ENCODE measurements around the gene ITPK1. TPM values are rescaled to one million over a fixed set of nuclear protein-coding genes. Genes with fewer than 3 reads are reported as not detected.

The ITPK1 gene
- total and polyA plus RNA-seq, 2 donors (not counting 3 experiments of a cell fraction or from before 2014, with no cell fraction given) = 39.6 to 51.8 TPM

DNA sequence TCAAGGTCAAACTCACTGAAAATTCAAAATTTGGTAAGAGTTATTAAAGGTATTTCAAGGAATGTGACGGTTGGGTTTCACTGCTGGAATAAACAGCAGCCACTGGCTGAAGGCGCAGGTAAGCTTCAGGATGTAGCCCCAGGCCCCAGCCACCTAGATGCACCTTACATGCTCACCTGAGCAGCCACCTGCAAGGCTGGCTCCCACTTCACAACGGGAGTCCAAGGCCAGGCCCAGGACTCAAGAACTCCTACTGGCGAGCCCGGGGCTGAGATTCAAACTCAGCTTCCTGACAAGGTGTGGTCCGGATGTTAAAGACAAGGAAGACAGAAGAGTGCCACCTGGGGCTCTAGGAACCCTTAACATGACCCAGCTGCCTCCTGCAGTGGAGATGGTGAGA, 78.4 kb downstream of the ITPK1 start:
- H3K4me3 ChIP-seq (replicated peaks in 1 of 3; ENCODE audit: insufficient read depth in 1 of 3, low read depth in 1 of 3, low read length in 3 of 3) = no peak overlapping the region
- dilution Hi-C loops (cut with MboI; ENCODE audit: extremely low pct_ligation_motif_present, low sequenced_read_pairs) (no loop called here), intact Hi-C loops (cut with micrococcal nuclease) (no loop called here)
- no peaks in the 10 kb centered on the region for H3K9me3 ChIP-seq (replicated peaks; ENCODE audit: control insufficient read depth, insufficient read depth, low read length)
- no peak overlapping the region for H2AFZ ChIP-seq (ENCODE audit: low read depth, low read length)
- TF ChIP-seq FOS (IDR thresholded peaks at IDR 0.05; ENCODE audit: borderline replicate concordance, insufficient read depth, low read length) = no peak
- TF ChIP-seq MYC (IDR thresholded peaks at IDR 0.05; ENCODE audit: low read depth, low read length) = no peak
- TF ChIP-seq, protein P1, sequence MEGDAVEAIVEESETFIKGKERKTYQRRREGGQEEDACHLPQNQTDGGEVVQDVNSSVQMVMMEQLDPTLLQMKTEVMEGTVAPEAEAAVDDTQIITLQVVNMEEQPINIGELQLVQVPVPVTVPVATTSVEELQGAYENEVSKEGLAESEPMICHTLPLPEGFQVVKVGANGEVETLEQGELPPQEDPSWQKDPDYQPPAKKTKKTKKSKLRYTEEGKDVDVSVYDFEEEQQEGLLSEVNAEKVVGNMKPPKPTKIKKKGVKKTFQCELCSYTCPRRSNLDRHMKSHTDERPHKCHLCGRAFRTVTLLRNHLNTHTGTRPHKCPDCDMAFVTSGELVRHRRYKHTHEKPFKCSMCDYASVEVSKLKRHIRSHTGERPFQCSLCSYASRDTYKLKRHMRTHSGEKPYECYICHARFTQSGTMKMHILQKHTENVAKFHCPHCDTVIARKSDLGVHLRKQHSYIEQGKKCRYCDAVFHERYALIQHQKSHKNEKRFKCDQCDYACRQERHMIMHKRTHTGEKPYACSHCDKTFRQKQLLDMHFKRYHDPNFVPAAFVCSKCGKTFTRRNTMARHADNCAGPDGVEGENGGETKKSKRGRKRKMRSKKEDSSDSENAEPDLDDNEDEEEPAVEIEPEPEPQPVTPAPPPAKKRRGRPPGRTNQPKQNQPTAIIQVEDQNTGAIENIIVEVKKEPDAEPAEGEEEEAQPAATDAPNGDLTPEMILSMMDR (IDR thresholded peaks at IDR 0.05; ENCODE audit: extremely low read depth in 1 of 2, insufficient read depth in 1 of 2, low read depth in 1 of 2, low read length in 2 of 2) = no peak
- TF ChIP-seq JUN (IDR thresholded peaks at IDR 0.05; ENCODE audit: borderline replicate concordance, insufficient read depth, insufficient read length, low read depth) = no peak
- no peak for TF ChIP-seq EZH2 (IDR thresholded peaks at IDR 0.05; ENCODE audit: borderline replicate concordance, low read depth, low read length, severe bottlenecking)
- TF ChIP-seq POLR2AphosphoS5 (IDR thresholded peaks at IDR 0.05; ENCODE audit: insufficient read depth, low read depth, low read length) = no peak
- TF ChIP-seq POLR2A (IDR thresholded peaks at IDR 0.05; ENCODE audit: low read depth, low read length) = no peak
- no peak for TF ChIP-seq GATA2 (IDR thresholded peaks at IDR 0.05; ENCODE audit: insufficient read depth, insufficient read length, low read depth, low read length)
- TF ChIP-seq, protein P2, sequence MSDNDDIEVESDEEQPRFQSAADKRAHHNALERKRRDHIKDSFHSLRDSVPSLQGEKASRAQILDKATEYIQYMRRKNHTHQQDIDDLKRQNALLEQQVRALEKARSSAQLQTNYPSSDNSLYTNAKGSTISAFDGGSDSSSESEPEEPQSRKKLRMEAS (IDR thresholded peaks at IDR 0.05; ENCODE audit: insufficient read depth, insufficient read length) = no peak
- no peaks in the 10 kb centered on the region for H3K27me3 ChIP-seq (ENCODE audit: control insufficient read depth in 2 of 2, insufficient read depth in 2 of 2, low read length in 2 of 2)
- no peaks in the 10 kb centered on the region for H4K20me1 ChIP-seq (replicated peaks; ENCODE audit: control insufficient read depth, extremely low read depth, insufficient read depth, low read length)
- DNase-seq (ENCODE audit: low read depth, low spot score) (no peak), FAIRE-seq (no peak)
- ChIA-PET CTCF (interaction anchor here (1.7 kb wide), 1 partner anchor 76 kb away, joined by 6 read pairs; no protein-coding TSS in a partner anchor), POLR2A (no interaction called here)
- no peaks in the 10 kb centered on the region for H3K36me3 ChIP-seq (ENCODE audit: control insufficient read depth in 2 of 2, extremely low read depth in 1 of 2, insufficient read depth in 2 of 2, low read length in 2 of 2)
- H3K79me2 ChIP-seq (ENCODE audit: control insufficient read depth, insufficient read depth, low read length) = no peaks in the 10 kb centered on the region
- no TSS peak for BruUV-seq (replicated peaks)
- H3K9me1 ChIP-seq (replicated peaks; ENCODE audit: control insufficient read depth, extremely low read depth, insufficient read depth, low read length) = no peaks in the 10 kb centered on the region
- no peak overlapping the region for H3K9ac ChIP-seq (replicated peaks; ENCODE audit: extremely low read depth, insufficient read depth, low read length)
- no peak overlapping the region for H3K4me2 ChIP-seq (ENCODE audit: insufficient read depth, low read length)
- peaks cover 34% of the 10 kb centered on the region for H3K4me1 ChIP-seq (ENCODE audit: control insufficient read depth, extremely low read depth, insufficient read depth, low read length)
- peak overlapping the region; percentile 16 for H3K27ac ChIP-seq (ENCODE audit: insufficient read depth, low read depth, low read length)
